Transverse colon (tissue), 3 donors: Measurements from ENCODE around the gene CHRM3.
A peak's percentile ranks its signal among the peaks of the same experiment; 100 is the strongest.

Source experiments
- CTCF ChIP-seq, 5 experiments: fragments of 200-600 bp in 3 of 5; fragments of 450-650 bp in 2 of 5; sonication (generic) in 3 of 5; IDR thresholded peaks; 1 replicate in 2 of 5; 2 replicates in 3 of 5; pipeline ENCODE4 v1.5.1; 2016 to 2017; ENCODE audit warnings: antibody characterized with exemption in 5 of 5, inconsistent platforms in 3 of 5, mild to moderate bottlenecking in 2 of 5, moderate library complexity in 1 of 5
- POLR2A ChIP-seq: fragments of 450-650 bp; IDR thresholded peaks from one replicate; pipeline ENCODE4 v1.6.1; 2016; ENCODE audit warnings: antibody characterized with exemption, mild to moderate bottlenecking, moderate library complexity

- TF ChIP-seq CTCF (IDR thresholded peaks at IDR 0.05) = peak; percentile 14 to 48 (median 17)
- TF ChIP-seq POLR2A = peak; percentile 43
These were observed at the start of gene CHRM3 for GRCh38 chr1:239386453-239387303.
